ENCODE measurements around the gene SKI. TPM values are rescaled to one million over a fixed set of nuclear protein-coding genes. Genes with fewer than 3 reads are reported as not detected.

The SKI gene
- total and polyA plus RNA-seq, 2 experiments from 2014 or later, result 5.1 to 21.9 TPM

DNA sequence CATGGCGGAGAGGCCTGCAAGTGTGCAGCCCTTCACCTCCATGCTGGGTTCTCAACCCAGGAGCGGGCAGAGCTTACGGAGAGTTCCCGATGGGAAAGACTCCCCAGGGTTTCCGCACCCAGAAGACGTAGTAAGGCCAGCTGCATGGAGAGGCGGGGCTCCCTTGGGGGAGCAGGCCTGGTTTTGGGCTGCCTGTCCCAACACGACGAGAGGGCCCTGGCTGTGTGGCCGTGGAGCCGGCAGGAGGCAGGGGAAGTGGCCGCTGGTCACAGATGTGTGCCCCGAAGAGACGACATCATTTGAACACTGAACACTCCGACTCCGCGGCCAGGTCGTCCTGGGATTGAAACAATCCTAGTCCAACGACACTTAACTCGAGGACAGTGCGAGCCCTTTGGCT is 106.2 kb downstream of the SKI start:
- H3K4me3 ChIP-seq, result no peak overlapping the region
- no peak for TF ChIP-seq EZH2 (IDR thresholded peaks at IDR 0.05; ENCODE audit: borderline replicate concordance)
- TF ChIP-seq, protein P1, sequence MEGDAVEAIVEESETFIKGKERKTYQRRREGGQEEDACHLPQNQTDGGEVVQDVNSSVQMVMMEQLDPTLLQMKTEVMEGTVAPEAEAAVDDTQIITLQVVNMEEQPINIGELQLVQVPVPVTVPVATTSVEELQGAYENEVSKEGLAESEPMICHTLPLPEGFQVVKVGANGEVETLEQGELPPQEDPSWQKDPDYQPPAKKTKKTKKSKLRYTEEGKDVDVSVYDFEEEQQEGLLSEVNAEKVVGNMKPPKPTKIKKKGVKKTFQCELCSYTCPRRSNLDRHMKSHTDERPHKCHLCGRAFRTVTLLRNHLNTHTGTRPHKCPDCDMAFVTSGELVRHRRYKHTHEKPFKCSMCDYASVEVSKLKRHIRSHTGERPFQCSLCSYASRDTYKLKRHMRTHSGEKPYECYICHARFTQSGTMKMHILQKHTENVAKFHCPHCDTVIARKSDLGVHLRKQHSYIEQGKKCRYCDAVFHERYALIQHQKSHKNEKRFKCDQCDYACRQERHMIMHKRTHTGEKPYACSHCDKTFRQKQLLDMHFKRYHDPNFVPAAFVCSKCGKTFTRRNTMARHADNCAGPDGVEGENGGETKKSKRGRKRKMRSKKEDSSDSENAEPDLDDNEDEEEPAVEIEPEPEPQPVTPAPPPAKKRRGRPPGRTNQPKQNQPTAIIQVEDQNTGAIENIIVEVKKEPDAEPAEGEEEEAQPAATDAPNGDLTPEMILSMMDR (IDR thresholded peaks at IDR 0.05; ENCODE audit: poor library complexity), result no peak
- TF ChIP-seq EZH2phosphoT487 (IDR thresholded peaks at IDR 0.05; ENCODE audit: low read depth, severe bottlenecking, unreplicated experiment), result no peak
- WGBS (ENCODE audit: low lambda C conversion rate, missing lambda C conversion rate), result 88% methylated on average over 21 of the region's 21 CpGs
- no peak for DNase-seq (ENCODE audit: low spot score)
- no peaks in the 10 kb centered on the region for H3K9me3 ChIP-seq (ENCODE audit: low read depth)
- no peaks in the 10 kb centered on the region for H3K27me3 ChIP-seq
- no peaks in the 10 kb centered on the region for H3K36me3 ChIP-seq (replicated peaks; ENCODE audit: insufficient read depth, low read depth)
- no peaks in the 10 kb centered on the region for H4K20me1 ChIP-seq (ENCODE audit: insufficient read depth, poor library complexity, severe bottlenecking)
- peaks cover 22% of the 10 kb centered on the region for H3K4me1 ChIP-seq (ENCODE audit: insufficient read depth)
- H3K27ac ChIP-seq, result no peak overlapping the region
- H3K4me2 ChIP-seq, result no peak overlapping the region
- H3K79me2 ChIP-seq, result no peaks in the 10 kb centered on the region
- H2AFZ ChIP-seq, result no peak overlapping the region
- H3K9me2 ChIP-seq (replicated peaks; ENCODE audit: insufficient read depth), result no peaks in the 10 kb centered on the region

DNA sequence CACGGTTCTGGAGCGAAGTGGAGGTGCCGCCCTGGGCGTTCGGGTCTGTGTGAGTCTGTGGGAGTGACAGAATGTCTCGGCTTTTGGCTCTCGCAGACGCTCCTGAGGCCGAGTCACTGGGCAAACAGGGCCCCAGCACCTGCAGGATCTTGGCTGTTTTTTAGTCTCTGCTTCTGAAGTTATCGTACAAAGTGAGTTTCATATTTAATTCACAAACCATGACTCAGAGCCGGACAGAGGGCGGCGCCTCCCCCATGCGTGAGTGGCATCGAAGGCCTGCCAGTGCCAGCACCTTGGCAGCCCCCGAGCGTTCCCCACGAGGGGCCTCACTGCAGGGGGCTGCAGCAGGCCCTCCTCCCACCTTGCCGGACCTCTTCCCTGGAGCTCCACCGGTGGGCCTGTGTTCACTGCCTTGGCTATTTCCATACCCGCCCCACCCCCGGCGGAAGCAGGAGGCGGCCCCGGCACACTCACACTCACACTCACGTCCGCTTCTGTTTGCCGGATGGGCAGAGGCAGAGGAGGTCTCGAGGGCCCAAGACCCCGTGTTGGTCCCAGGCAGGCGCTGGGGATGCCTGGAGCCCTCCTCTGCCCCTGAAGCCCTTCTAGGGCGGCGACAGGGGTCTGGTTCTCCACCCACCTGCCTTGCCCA is 106.9 kb downstream of the SKI start:
- no peaks in the 10 kb centered on the region for H3K36me3 ChIP-seq (replicated peaks; ENCODE audit: insufficient read depth, low read depth)
- H3K79me2 ChIP-seq, result no peaks in the 10 kb centered on the region
- H2AFZ ChIP-seq, result no peak overlapping the region
- WGBS (ENCODE audit: low lambda C conversion rate, missing lambda C conversion rate), result 81% methylated on average over 32 of the region's 33 CpGs
- no peaks in the 10 kb centered on the region for H3K27me3 ChIP-seq
- DNase-seq (ENCODE audit: low spot score), result no peak
- H4K20me1 ChIP-seq (ENCODE audit: insufficient read depth, poor library complexity, severe bottlenecking), result no peaks in the 10 kb centered on the region
- TF ChIP-seq, protein P1 (IDR thresholded peaks at IDR 0.05; ENCODE audit: poor library complexity), result no peak
- TF ChIP-seq EZH2phosphoT487 (IDR thresholded peaks at IDR 0.05; ENCODE audit: low read depth, severe bottlenecking, unreplicated experiment) (no peak), EZH2 (IDR thresholded peaks at IDR 0.05; ENCODE audit: borderline replicate concordance) (no peak)
- H3K4me3 ChIP-seq, result no peak overlapping the region
- H3K27ac ChIP-seq, result no peak overlapping the region
- H3K9me3 ChIP-seq (ENCODE audit: low read depth), result no peaks in the 10 kb centered on the region
- peaks cover 20% of the 10 kb centered on the region for H3K4me1 ChIP-seq (ENCODE audit: insufficient read depth)
- H3K4me2 ChIP-seq, result no peak overlapping the region
- no peaks in the 10 kb centered on the region for H3K9me2 ChIP-seq (replicated peaks; ENCODE audit: insufficient read depth)

DNA sequence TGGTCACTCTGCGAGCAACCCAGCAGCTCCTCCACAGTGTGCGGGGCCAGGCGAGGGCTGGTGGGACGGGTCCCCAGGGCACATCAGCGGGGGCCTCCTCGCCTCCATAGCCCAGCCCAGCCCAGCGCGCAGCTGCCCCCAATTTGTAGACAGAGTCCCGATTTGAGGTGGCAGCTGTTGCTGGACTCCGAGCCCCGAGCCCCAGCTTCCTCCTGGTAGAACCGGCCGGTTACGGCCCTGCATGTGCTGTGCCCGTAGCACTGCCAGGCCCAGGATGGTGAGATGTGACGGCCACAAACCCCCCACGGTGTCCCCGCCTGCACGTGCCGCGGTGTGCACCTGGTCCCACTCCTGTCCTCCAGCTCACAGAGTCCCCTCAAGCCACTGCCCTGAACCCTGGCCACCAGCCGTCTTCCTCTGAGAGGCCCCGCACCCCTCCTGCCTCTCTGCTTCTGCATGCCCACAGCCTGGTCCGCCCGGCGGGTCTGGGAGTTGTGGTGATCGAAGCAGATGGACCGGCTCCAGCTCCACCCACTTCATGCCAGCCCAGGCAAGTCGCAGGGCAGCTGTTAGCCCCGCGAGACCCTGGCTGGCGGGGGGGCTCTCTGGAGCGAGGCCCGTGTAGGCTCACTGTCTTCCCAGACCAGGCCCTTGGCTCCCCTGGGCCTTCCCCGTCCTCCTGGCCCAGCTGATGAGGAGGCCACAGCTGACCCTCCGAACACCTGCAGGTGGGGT is 107.8 kb downstream of the SKI start:
- no peak overlapping the region for H3K4me2 ChIP-seq
- H3K27ac ChIP-seq, result no peak overlapping the region
- H3K4me3 ChIP-seq, result no peak overlapping the region
- no peaks in the 10 kb centered on the region for H3K9me2 ChIP-seq (replicated peaks; ENCODE audit: insufficient read depth)
- TF ChIP-seq EZH2phosphoT487 (IDR thresholded peaks at IDR 0.05; ENCODE audit: low read depth, severe bottlenecking, unreplicated experiment) (no peak), EZH2 (IDR thresholded peaks at IDR 0.05; ENCODE audit: borderline replicate concordance) (no peak)
- TF ChIP-seq, protein P1 (IDR thresholded peaks at IDR 0.05; ENCODE audit: poor library complexity), result no peak
- no peak overlapping the region for H2AFZ ChIP-seq
- H3K79me2 ChIP-seq, result no peaks in the 10 kb centered on the region
- no peaks in the 10 kb centered on the region for H4K20me1 ChIP-seq (ENCODE audit: insufficient read depth, poor library complexity, severe bottlenecking)
- H3K4me1 ChIP-seq (ENCODE audit: insufficient read depth), result peaks cover 12% of the 10 kb centered on the region
- no peaks in the 10 kb centered on the region for H3K27me3 ChIP-seq
- no peak for DNase-seq (ENCODE audit: low spot score)
- no peaks in the 10 kb centered on the region for H3K36me3 ChIP-seq (replicated peaks; ENCODE audit: insufficient read depth, low read depth)
- WGBS (ENCODE audit: low lambda C conversion rate, missing lambda C conversion rate), result 95% methylated on average over 32 of the region's 36 CpGs
- H3K9me3 ChIP-seq (ENCODE audit: low read depth), result no peaks in the 10 kb centered on the region
